Heart right ventricle (tissue), 16 donors: ENCODE results near the gene GOLGA6A. TPM values are rescaled to one million over a fixed set of nuclear protein-coding genes. Genes with fewer than 3 reads are reported as not detected.
"Not testable (repeated sequence)": the region's sequence is repeated elsewhere in the genome, so short reads cannot be mapped to it uniquely, and the experiment has no call there.

Experiments
- ATAC-seq, 8 donors: fragments of 200-7000 bp; cut with Tn5 transposase; one replicate each; pipeline ENCODE4 v1.9.1; 2020; ENCODE audit warnings: mild to moderate bottlenecking in 8 of 8, moderate library complexity in 8 of 8, moderate number of reproducible peaks in 1 of 8
- DNase-seq, 2 donors: peaks; one replicate each; pipeline ENCODE4 v3.0.0-alpha.2; 2020
- H3K27ac ChIP-seq, 10 donors: fragments of 200-600 bp; sonication (generic) in 2 of 10; one replicate each; pipeline versions ENCODE4 v1.5.0 to v1.8.0; 2020 to 2022; ENCODE audit warnings: mild to moderate bottlenecking in 3 of 10
- H3K27me3 ChIP-seq, 7 donors: fragments of 200-600 bp; one replicate each; pipeline ENCODE4 v1.8.0; 2021 to 2022; ENCODE audit warnings: mild to moderate bottlenecking in 2 of 7
- H3K36me3 ChIP-seq, 9 donors: fragments of 200-600 bp; sonication (generic) in 1 of 9; one replicate each; pipeline versions ENCODE4 v1.5.0 to v1.8.0; 2020 to 2022; ENCODE audit warnings: mild to moderate bottlenecking in 2 of 9
- H3K4me1 ChIP-seq, 9 donors: fragments of 200-600 bp; sonication (generic) in 1 of 9; one replicate each; pipeline versions ENCODE4 v1.5.0 to v1.8.0; 2020 to 2022; ENCODE audit warnings: mild to moderate bottlenecking in 4 of 9
- H3K4me3 ChIP-seq, 10 donors: fragments of 200-600 bp; sonication (generic) in 2 of 10; one replicate each; pipeline versions ENCODE4 v1.5.0 to v1.8.0; 2020 to 2022; ENCODE audit warnings: mild to moderate bottlenecking in 7 of 10, moderate library complexity in 2 of 10
- H3K9me3 ChIP-seq, 11 donors: fragments of 200-600 bp in 10 of 11; sonication (generic) in 2 of 11; one replicate each; pipeline versions ENCODE4 v1.5.0 to v1.8.0; 2013 to 2022; ENCODE audit warnings: mild to moderate bottlenecking in 2 of 11, control low read depth in 1 of 11, moderate library complexity in 1 of 11
- whole genome bisulfite sequencing, 2 donors: extraction: QIAGEN DNeasy Blood & Tissue Kit; methylation state at CpG; one replicate each; pipeline ENCODE4 v1.1.7; 2013; ENCODE audit warnings: inconsistent platforms in 1 of 2; 5-methylcytosine and 5-hydroxymethylcytosine counted together
- intact Hi-C, 10 donors: fragments of 100-400 bp; cut with DNase I; formaldehyde crosslinking; loops; one replicate each; pipeline versions ENCODE4 v1.11.1 to v1.14.2; 2022
- polyA plus RNA-seq, 2 donors: library from polyadenylated mRNA; stranded (reverse); fragments of 200-250 nt; gene quantifications; one replicate each; pipeline ENCODE4 v1.2.3, GENCODE V29; 2013
- total RNA-seq, 10 donors: library from RNA; stranded (reverse); fragmentation: NEBNext Ultra II Directional in 3 of 10; extraction: Animal tissue kit (Norgen Biotek cat#: 25700) in 3 of 10; gene quantifications; one replicate each; pipeline versions ENCODE4 v1.2.1 to v1.2.4, GENCODE V29; 2021 to 2023
- TF ChIP-seq, protein P1 (sequence below), 9 donors: fragments of 200-600 bp; sonication (generic) in 2 of 9; IDR thresholded peaks; one replicate each; pipeline versions ENCODE4 v1.5.0 to v1.8.0; 2021 to 2022; ENCODE audit warnings: antibody characterized with exemption in 9 of 9, mild to moderate bottlenecking in 5 of 9, moderate library complexity in 1 of 9
- donor health status: Arrhythmogenic right ventricular cardiomyopathy.
- donor health status: ischemic (EF 13 %, LVEDD 7.1; RV severe dilation, severe dysfunction).
- donor health status: healthy with polysubstance abuse.
- donor health status: DM: no; HTN: yes; CAD: no.
- donor health status: DM: no; HTN: no; CAD: no.
- donor health status: ischemic (EF 25% LVEDD 6.9; RV normal size, moderate dysfunction).
- donor health status: ischemic (EF 25% LVEDD 5.7; RV mildly dilated, moderate dysfunction).
- donor health status: healthy.
- donor health status: DM: yes; HTN: yes; CAD: no.
- donor health status: Ischemic cardiomyopathy.
- donor health status: ischemic (EF 35%, LVEDD 5.7; RV mildly dilated, moderate dysfunction).
- donor health status: nonischemic (EF 11% LVEDD 7.7; RV severe dilation, severe dysfunction).
- donor health status: DM: yes; HTN: yes; CAD: no.
- donor health status: PGD.
- donor health status: ischemic (EF 29% LVEDD 5.4; RV normal size, mild dysfunction).
- donor health status: nonischemic (EF 23%, LVEDD 6.1; RV moderate dilation, normal function).

The GOLGA6A gene
- total and polyA plus RNA-seq, 12 donors, result not detected

GRCh38 chr15:74062671-74063070, 19.7 kb downstream of the GOLGA6A start:
- intact Hi-C loops, result loop anchor here in 1 of 10 donors (5.0 kb wide), 1 partner anchor 250 kb away; no protein-coding TSS in a partner anchor
- Histone ChIP-seq H3K27ac (no peak overlapping the region), H3K4me3 (no peak overlapping the region), H3K4me1 (no peaks in the 10 kb centered on the region), H3K9me3 (no peaks in the 10 kb centered on the region), H3K36me3 (no peaks in the 10 kb centered on the region), H3K27me3 (no peaks in the 10 kb centered on the region)
- DNase-seq (no peak), ATAC-seq (no peak)
- 90 to 93% methylated on average over 7 of the region's 7 CpGs for WGBS, 2 donors
- TF ChIP-seq, protein P1, sequence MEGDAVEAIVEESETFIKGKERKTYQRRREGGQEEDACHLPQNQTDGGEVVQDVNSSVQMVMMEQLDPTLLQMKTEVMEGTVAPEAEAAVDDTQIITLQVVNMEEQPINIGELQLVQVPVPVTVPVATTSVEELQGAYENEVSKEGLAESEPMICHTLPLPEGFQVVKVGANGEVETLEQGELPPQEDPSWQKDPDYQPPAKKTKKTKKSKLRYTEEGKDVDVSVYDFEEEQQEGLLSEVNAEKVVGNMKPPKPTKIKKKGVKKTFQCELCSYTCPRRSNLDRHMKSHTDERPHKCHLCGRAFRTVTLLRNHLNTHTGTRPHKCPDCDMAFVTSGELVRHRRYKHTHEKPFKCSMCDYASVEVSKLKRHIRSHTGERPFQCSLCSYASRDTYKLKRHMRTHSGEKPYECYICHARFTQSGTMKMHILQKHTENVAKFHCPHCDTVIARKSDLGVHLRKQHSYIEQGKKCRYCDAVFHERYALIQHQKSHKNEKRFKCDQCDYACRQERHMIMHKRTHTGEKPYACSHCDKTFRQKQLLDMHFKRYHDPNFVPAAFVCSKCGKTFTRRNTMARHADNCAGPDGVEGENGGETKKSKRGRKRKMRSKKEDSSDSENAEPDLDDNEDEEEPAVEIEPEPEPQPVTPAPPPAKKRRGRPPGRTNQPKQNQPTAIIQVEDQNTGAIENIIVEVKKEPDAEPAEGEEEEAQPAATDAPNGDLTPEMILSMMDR (IDR thresholded peaks at IDR 0.05), result no peak

DNA sequence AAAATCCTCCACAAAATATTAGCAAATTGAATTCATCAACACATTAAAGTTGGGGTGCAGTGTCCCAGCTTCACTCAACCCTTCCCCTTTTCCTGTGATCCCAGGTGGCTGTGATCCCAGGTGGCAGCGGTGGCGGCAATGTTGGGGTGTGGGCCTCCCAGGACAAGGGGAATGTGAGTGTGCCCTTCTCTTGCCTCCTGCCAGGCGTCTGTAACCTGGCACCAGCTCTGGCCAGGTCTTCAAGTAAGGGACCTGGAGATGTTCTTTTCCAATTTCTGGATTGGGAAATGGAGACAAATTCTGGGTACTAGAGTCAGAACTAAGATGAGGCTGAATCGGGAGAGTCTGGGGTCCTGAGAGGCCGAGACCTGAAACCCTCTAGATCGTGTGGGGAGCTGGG, 20.1 kb downstream of the GOLGA6A start:
- no peaks in the 10 kb centered on the region for H3K4me1 ChIP-seq
- 88 to 95% methylated on average over 6 of the region's 6 CpGs for WGBS, 2 donors
- H3K9me3 ChIP-seq, result no peaks in the 10 kb centered on the region
- ATAC-seq, result no peak
- DNase-seq, result no peak
- TF ChIP-seq, protein P1 (IDR thresholded peaks at IDR 0.05), result no peak
- no peaks in the 10 kb centered on the region for H3K36me3 ChIP-seq
- no peak overlapping the region for H3K4me3 ChIP-seq
- intact Hi-C loops, result loop anchor here in 1 of 10 donors (5.0 kb wide), 1 partner anchor 250 kb away; no protein-coding TSS in a partner anchor
- no peak overlapping the region for H3K27ac ChIP-seq
- no peaks in the 10 kb centered on the region for H3K27me3 ChIP-seq

DNA sequence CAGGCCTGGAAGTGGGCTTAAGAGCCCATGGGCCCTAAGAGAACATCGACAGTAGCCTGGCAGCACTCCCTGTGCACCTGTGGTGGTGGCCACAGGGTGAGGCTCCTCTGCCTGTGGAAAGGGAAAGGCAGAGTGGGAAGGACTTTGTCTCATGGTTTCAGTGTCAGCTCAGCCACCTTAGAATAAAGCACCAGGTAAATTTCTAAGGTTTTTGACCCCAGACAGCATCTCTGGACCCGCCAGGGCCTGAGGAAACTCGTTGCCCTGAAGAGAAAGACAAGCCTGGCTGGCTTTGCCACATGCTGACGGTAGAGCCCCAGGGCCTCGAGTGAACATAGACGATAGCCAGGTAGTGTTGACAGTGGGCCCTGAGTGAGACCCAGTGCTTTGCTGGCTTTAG, 22.1 kb downstream of the GOLGA6A start:
- Histone ChIP-seq H3K27me3 (no peaks in the 10 kb centered on the region), H3K4me1 (no peaks in the 10 kb centered on the region), H3K4me3 (no peak overlapping the region), H3K27ac (no peak overlapping the region), H3K36me3 (peaks cover 0 to 4% (median 0%) of the 10 kb centered on the region in 9 donors), H3K9me3 (no peaks in the 10 kb centered on the region)
- intact Hi-C loops, result loop anchor here in 1 of 10 donors (5.0 kb wide), 1 partner anchor 252 kb away; no protein-coding TSS in a partner anchor
- TF ChIP-seq, protein P1 (IDR thresholded peaks at IDR 0.05), result no peak
- WGBS, 2 donors, result 67 to 80% methylated on average over 6 of the region's 6 CpGs
- ATAC-seq, result no peak
- no peak for DNase-seq

DNA sequence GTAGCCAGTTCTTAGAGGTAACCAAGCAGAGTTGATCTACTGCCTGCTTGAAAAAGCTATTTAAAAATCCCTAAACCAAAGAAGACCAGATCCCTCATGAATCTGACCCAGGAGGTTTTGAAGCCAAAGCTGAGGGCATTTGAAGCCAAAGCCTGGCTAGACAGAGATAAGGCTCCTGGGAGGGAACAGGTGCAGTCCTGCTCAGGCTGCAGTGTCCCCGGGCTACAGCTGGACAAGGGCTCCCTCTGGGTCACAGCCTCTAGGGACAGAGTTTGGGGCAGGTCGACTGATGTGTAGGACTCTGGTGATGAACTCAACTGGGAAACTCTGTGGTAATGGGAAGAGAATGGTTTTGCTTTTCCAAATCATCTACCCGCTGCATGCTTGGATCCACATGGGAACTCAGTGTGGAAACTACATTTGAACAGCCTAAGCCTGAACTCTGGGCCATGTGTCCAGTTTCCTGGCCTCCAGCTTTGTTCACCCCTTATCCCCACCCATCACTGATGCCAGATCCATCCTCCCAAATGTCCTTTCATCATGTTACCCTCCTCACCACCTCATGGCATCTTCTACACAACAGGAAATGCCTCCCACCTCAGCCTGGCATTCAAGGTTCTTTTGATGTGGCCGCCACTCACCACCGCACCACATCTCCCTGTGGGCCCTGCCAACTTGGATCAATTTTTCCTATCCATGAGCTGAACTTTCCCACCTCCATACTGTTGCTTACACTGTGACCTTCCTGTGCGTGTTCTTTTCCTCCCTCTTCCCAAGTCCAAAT, 23.1 kb downstream of the GOLGA6A start:
- H3K36me3 ChIP-seq, H3K27ac ChIP-seq, H3K4me3 ChIP-seq, ATAC-seq, H3K4me1 ChIP-seq, H3K9me3 ChIP-seq, H3K27me3 ChIP-seq, DNase-seq: not testable (repeated sequence)
- 89 to 91% methylated on average over 6 of the region's 6 CpGs for WGBS, 2 donors
- intact Hi-C loops, result loop anchor here in 2 of 10 donors (5.0 to 10.0 kb wide), 3 partner anchors 263 to 1744 kb away; no protein-coding TSS in a partner anchor

DNA sequence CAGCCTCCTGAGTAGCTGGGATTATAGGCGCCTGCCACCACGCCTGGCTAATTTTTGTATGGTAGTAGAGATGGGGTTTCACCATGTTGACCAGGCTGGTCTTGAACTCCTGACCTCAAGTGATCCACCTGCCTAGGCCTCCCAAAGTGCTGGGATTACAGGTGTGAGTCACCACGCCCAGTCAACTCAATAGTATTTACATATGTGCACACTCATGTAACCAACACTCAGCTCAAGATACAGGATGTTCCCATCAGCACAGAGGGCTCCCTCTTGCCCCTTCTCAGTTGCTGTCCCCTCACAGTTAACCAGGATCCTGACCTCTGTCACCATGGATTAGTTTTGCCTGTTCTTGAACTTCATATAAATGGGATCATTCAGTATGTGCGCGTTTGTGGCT, 26.0 kb downstream of the GOLGA6A start:
- DNase-seq, result not testable (repeated sequence)

More for the DNA sequence above, 26.0 kb downstream of the GOLGA6A start:
- WGBS, 2 donors, result 95 to 96% methylated on average over 5 of the region's 5 CpGs
- intact Hi-C loops, result loop anchor here in 2 of 10 donors (5.0 to 10.0 kb wide), 3 partner anchors 266 to 1742 kb away; no protein-coding TSS in a partner anchor
- not testable (repeated sequence) for H3K27me3 ChIP-seq, H3K36me3 ChIP-seq, ATAC-seq, H3K27ac ChIP-seq, H3K9me3 ChIP-seq, H3K4me3 ChIP-seq
- H3K4me1 ChIP-seq, result peaks cover 4 to 24% (median 14%) of the 10 kb centered on the region in 9 donors
